ENCODE data around the gene NCAN. TPM values are rescaled to one million over a fixed set of nuclear protein-coding genes. Genes with fewer than 3 reads are reported as not detected.

Gene NCAN
- total RNA-seq, 1 donor from 2014 or later: not detected

GRCh38 chr19:19271828-19272599 is 60.3 kb downstream of the NCAN start:
- Mint-ChIP-seq H3K4me3 (ENCODE audit: unreplicated experiment) (peak overlapping the region; percentile 62), H3K27ac (ENCODE audit: unreplicated experiment) (no peak overlapping the region), H3K36me3 (ENCODE audit: low read depth) (peaks cover 3% of the 10 kb centered on the region), H3K27me3 (ENCODE audit: low read depth) (no peaks in the 10 kb centered on the region), H3K9me3 (ENCODE audit: low read depth) (no peaks in the 10 kb centered on the region), H3K4me1 (ENCODE audit: low read depth) (peaks cover 22% of the 10 kb centered on the region)
- DNase-seq (ENCODE audit: low spot score): no peak
- no peak for TF ChIP-seq CTCF (IDR thresholded peaks at IDR 0.05)

- Mint-ChIP-seq H3K27me3 (ENCODE audit: low read depth) (no peaks in the 10 kb centered on the region), H3K4me3 (ENCODE audit: unreplicated experiment) (no peak overlapping the region), H3K27ac (ENCODE audit: unreplicated experiment) (peak overlapping the region; percentile 51), H3K9me3 (ENCODE audit: low read depth) (no peaks in the 10 kb centered on the region), H3K36me3 (ENCODE audit: low read depth) (peaks cover 5% of the 10 kb centered on the region), H3K4me1 (ENCODE audit: low read depth) (peaks cover 30% of the 10 kb centered on the region)
- no peak for TF ChIP-seq CTCF (IDR thresholded peaks at IDR 0.05)
- no peak for DNase-seq (ENCODE audit: low spot score)
Observed at GRCh38 chr19:19274146-19274545, 62.4 kb downstream of the NCAN start.

- H3K27ac Mint-ChIP-seq (ENCODE audit: unreplicated experiment): no peak overlapping the region
- no peaks in the 10 kb centered on the region for H3K9me3 Mint-ChIP-seq (ENCODE audit: low read depth)
- no peak for TF ChIP-seq CTCF (IDR thresholded peaks at IDR 0.05)
- no peak overlapping the region for H3K4me3 Mint-ChIP-seq (ENCODE audit: unreplicated experiment)
- H3K27me3 Mint-ChIP-seq (ENCODE audit: low read depth): no peaks in the 10 kb centered on the region
- no peak for DNase-seq (ENCODE audit: low spot score)
- H3K36me3 Mint-ChIP-seq (ENCODE audit: low read depth): peaks cover 5% of the 10 kb centered on the region
- H3K4me1 Mint-ChIP-seq (ENCODE audit: low read depth): peaks cover 30% of the 10 kb centered on the region
Observed at GRCh38 chr19:19274716-19275565, 63.2 kb downstream of the NCAN start.

GRCh38 chr19:19276386-19276785 is 64.6 kb downstream of the NCAN start:
- peaks cover 9% of the 10 kb centered on the region for H3K36me3 Mint-ChIP-seq (ENCODE audit: low read depth)
- H3K4me1 Mint-ChIP-seq (ENCODE audit: low read depth): peaks cover 30% of the 10 kb centered on the region
- TF ChIP-seq CTCF (IDR thresholded peaks at IDR 0.05): no peak
- H3K27me3 Mint-ChIP-seq (ENCODE audit: low read depth): no peaks in the 10 kb centered on the region
- peak overlapping the region; percentile 22 for H3K4me3 Mint-ChIP-seq (ENCODE audit: unreplicated experiment)
- peak overlapping the region; percentile 95 for H3K27ac Mint-ChIP-seq (ENCODE audit: unreplicated experiment)
- no peaks in the 10 kb centered on the region for H3K9me3 Mint-ChIP-seq (ENCODE audit: low read depth)
- no peak for DNase-seq (ENCODE audit: low spot score)

DNA sequence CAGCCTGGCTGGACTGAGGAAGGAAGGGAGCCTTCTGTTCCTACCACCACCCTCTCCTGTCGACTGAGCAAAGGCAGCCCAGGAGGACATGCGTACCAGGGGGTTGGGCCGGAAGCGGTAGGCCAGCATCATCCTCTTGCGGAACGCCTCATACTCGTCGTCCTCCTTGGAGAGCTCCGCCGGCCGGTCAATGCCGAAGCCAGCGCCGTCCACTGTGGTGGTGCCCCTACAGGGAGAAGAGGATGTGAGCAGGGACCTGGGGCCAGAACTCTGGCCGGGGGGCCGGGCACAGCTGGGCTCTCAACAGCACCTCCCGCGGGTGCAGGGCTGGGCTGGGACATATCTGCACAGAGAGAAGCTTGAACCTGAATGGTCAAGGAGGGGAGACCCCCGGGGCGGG is 65.1 kb downstream of the NCAN start:
- H3K9me3 Mint-ChIP-seq (ENCODE audit: low read depth): no peaks in the 10 kb centered on the region
- peak overlapping the region; percentile 22 for H3K4me3 Mint-ChIP-seq (ENCODE audit: unreplicated experiment)
- DNase-seq (ENCODE audit: low spot score): peak; percentile 90
- H3K36me3 Mint-ChIP-seq (ENCODE audit: low read depth): peaks cover 10% of the 10 kb centered on the region
- H3K27me3 Mint-ChIP-seq (ENCODE audit: low read depth): no peaks in the 10 kb centered on the region
- H3K27ac Mint-ChIP-seq (ENCODE audit: unreplicated experiment): peak overlapping the region; percentile 95
- TF ChIP-seq CTCF (IDR thresholded peaks at IDR 0.05): no peak
- H3K4me1 Mint-ChIP-seq (ENCODE audit: low read depth): peaks cover 30% of the 10 kb centered on the region

Measured in chondrocyte (in vitro differentiated cells).